ENCODE measurements around the gene INSC.

INSC gene

GRCh38 chr11:15144347-15144746, 29.6 kb downstream of the INSC start:
- TF ChIP-seq CTCF (IDR thresholded peaks at IDR 0.05; ENCODE audit: low read depth, low read length, missing control alignments): no peak
- in situ Hi-C loops (cut with HindIII; ENCODE audit: low pct_ligation_motif_present, low sequenced_read_pairs): no loop called here

GRCh38 chr11:15145151-15145550, 30.4 kb downstream of the INSC start:
- no peak overlapping the region for H3K4me3 ChIP-seq (ENCODE audit: low read depth, low read length)
- in situ Hi-C loops (cut with HindIII; ENCODE audit: low pct_ligation_motif_present, low sequenced_read_pairs): no loop called here
- no peak for DNase-seq
- H3K27ac ChIP-seq: no peak overlapping the region
- no peaks in the 10 kb centered on the region for H3K27me3 ChIP-seq (replicated peaks)
- no peaks in the 10 kb centered on the region for H3K36me3 ChIP-seq (replicated peaks)
- TF ChIP-seq CTCF (IDR thresholded peaks at IDR 0.05; ENCODE audit: low read depth, low read length, missing control alignments): no peak

More at GRCh38 chr11:15144347-15144746, 29.6 kb downstream of the INSC start:
- no peak for DNase-seq
- Histone ChIP-seq H3K36me3 (replicated peaks) (no peaks in the 10 kb centered on the region), H3K27ac (no peak overlapping the region), H3K27me3 (replicated peaks) (no peaks in the 10 kb centered on the region), H3K4me3 (ENCODE audit: low read depth, low read length) (no peak overlapping the region)

- Histone ChIP-seq H3K4me3 (ENCODE audit: low read depth, low read length) (no peak overlapping the region), H3K27me3 (replicated peaks) (no peaks in the 10 kb centered on the region), H3K36me3 (replicated peaks) (no peaks in the 10 kb centered on the region), H3K27ac (no peak overlapping the region)
- in situ Hi-C loops (cut with HindIII; ENCODE audit: low pct_ligation_motif_present, low sequenced_read_pairs): no loop called here
- TF ChIP-seq CTCF (IDR thresholded peaks at IDR 0.05; ENCODE audit: low read depth, low read length, missing control alignments): no peak
- DNase-seq: no peak
Observed at GRCh38 chr11:15145615-15146014, 30.9 kb downstream of the INSC start.

- Histone ChIP-seq H3K4me3 (ENCODE audit: low read depth, low read length) (no peak overlapping the region), H3K27ac (peak overlapping the region; percentile 23), H3K36me3 (replicated peaks) (no peaks in the 10 kb centered on the region), H3K27me3 (replicated peaks) (no peaks in the 10 kb centered on the region)
- peak; percentile 18 for DNase-seq
- in situ Hi-C loops (cut with HindIII; ENCODE audit: low pct_ligation_motif_present, low sequenced_read_pairs): no loop called here
- no peak for TF ChIP-seq CTCF (IDR thresholded peaks at IDR 0.05; ENCODE audit: low read depth, low read length, missing control alignments)
Observed at GRCh38 chr11:15146271-15147003, 31.7 kb downstream of the INSC start.

- Histone ChIP-seq H3K4me3 (ENCODE audit: low read depth, low read length) (no peak overlapping the region), H3K27me3 (replicated peaks) (no peaks in the 10 kb centered on the region), H3K27ac (no peak overlapping the region), H3K36me3 (replicated peaks) (no peaks in the 10 kb centered on the region)
- no peak for TF ChIP-seq CTCF (IDR thresholded peaks at IDR 0.05; ENCODE audit: low read depth, low read length, missing control alignments)
- no peak for DNase-seq
- in situ Hi-C loops (cut with HindIII; ENCODE audit: low pct_ligation_motif_present, low sequenced_read_pairs): no loop called here
Observed at GRCh38 chr11:15148169-15148568, 33.4 kb downstream of the INSC start.

GRCh38 chr11:15149050-15149449, 34.3 kb downstream of the INSC start:
- Histone ChIP-seq H3K27ac (no peak overlapping the region), H3K36me3 (replicated peaks) (no peaks in the 10 kb centered on the region), H3K4me3 (ENCODE audit: low read depth, low read length) (no peak overlapping the region), H3K27me3 (replicated peaks) (no peaks in the 10 kb centered on the region)
- no peak for TF ChIP-seq CTCF (IDR thresholded peaks at IDR 0.05; ENCODE audit: low read depth, low read length, missing control alignments)
- in situ Hi-C loops (cut with HindIII; ENCODE audit: low pct_ligation_motif_present, low sequenced_read_pairs): no loop called here
- no peak for DNase-seq
